GM15510 (cell line): ENCODE results near the gene THNSL1.

ENCODE experiments used
- POLR2A ChIP-seq: IDR thresholded peaks from 3 replicates; pipeline ENCODE4 v1.6.1; 2011; ENCODE audit warnings: borderline replicate concordance; ENCODE audit not compliant: insufficient read length; ENCODE audit errors: extremely low read depth

THNSL1 gene

GRCh38 chr10:25063644-25064043 lies 47.2 kb downstream of the THNSL1 start:
- TF ChIP-seq POLR2A, result no peak

GRCh38 chr10:25064401-25064800 lies 48.0 kb downstream of the THNSL1 start:
- no peak for TF ChIP-seq POLR2A

- TF ChIP-seq POLR2A, result no peak
Measured at GRCh38 chr10:25065761-25066476, 49.5 kb downstream of the THNSL1 start.

GRCh38 chr10:25068152-25069058 lies 52.0 kb downstream of the THNSL1 start:
- TF ChIP-seq POLR2A, result no peak

- TF ChIP-seq POLR2A, result no peak
Measured at GRCh38 chr10:25071227-25071626, 54.8 kb downstream of the THNSL1 start.

- no peak for TF ChIP-seq POLR2A
Measured at GRCh38 chr10:25072786-25073185, 56.4 kb downstream of the THNSL1 start.

GRCh38 chr10:25075825-25076224 lies 59.4 kb downstream of the THNSL1 start:
- TF ChIP-seq POLR2A, result no peak
